Left lung (tissue), 10 donors: ENCODE results near the gene NLRC5. TPM values are rescaled to one million over a fixed set of nuclear protein-coding genes. Genes with fewer than 3 reads are reported as not detected.

ENCODE experiments used
- ATAC-seq: fragments of 200-7000 bp; cut with Tn5 transposase; one replicate; pipeline ENCODE4 v1.9.1; 2020; ENCODE audit warnings: moderate library complexity
- DNase-seq, 4 donors: peaks; one replicate each; pipeline ENCODE4 v3.0.0-alpha.2; 2013 to 2020
- H3K27ac ChIP-seq, 2 donors: fragments of 200-600 bp; sonication (generic) in 1 of 2; one replicate each; pipeline versions ENCODE4 v1.5.0 to v1.8.0; 2020 to 2021
- H3K27me3 ChIP-seq, 2 donors: fragments of 200-600 bp; sonication (generic) in 1 of 2; one replicate each; pipeline versions ENCODE4 v1.5.0 to v1.8.0; 2020 to 2021
- H3K36me3 ChIP-seq, 2 donors: fragments of 200-600 bp; sonication (generic) in 1 of 2; one replicate each; pipeline versions ENCODE4 v1.5.0 to v1.8.0; 2020 to 2021
- H3K4me1 ChIP-seq, 2 donors: fragments of 200-600 bp; one replicate each; pipeline ENCODE4 v1.8.0; 2021
- H3K4me3 ChIP-seq, 2 donors: fragments of 200-600 bp; sonication (generic) in 1 of 2; one replicate each; pipeline versions ENCODE4 v1.5.0 to v1.8.0; 2020 to 2021; ENCODE audit warnings: mild to moderate bottlenecking in 1 of 2
- H3K9me3 ChIP-seq, 2 donors: fragments of 200-600 bp; sonication (generic) in 1 of 2; one replicate each; pipeline versions ENCODE4 v1.5.0 to v1.8.0; 2020 to 2021
- CTCF ChIP-seq, 2 donors: fragments of 200-600 bp; sonication (generic) in 1 of 2; IDR thresholded peaks; one replicate each; pipeline versions ENCODE4 v1.5.0 to v1.8.0; 2021; ENCODE audit warnings: antibody characterized with exemption in 2 of 2
- intact Hi-C, 2 donors: fragments of 100-400 bp; cut with DNase I; formaldehyde crosslinking; loops; one replicate each; pipeline versions ENCODE4 v1.11.2 to v1.14.2; 2022
- polyA plus RNA-seq, 6 donors: library from polyadenylated mRNA; unstranded; fragments of 120-200 nt; gene quantifications; one replicate each; pipeline ENCODE4 v1.2.1, GENCODE V29; 2013; ENCODE audit not compliant: insufficient read length in 6 of 6
- total RNA-seq, 2 donors: library from RNA; stranded (reverse); fragmentation: NEBNext Ultra II Directional; extraction: Animal tissue kit (Norgen Biotek cat#: 25700); gene quantifications; one replicate each; pipeline ENCODE4 v1.2.1, GENCODE V29; 2021
- donor health status: DM: no; HTN: yes; CAD: no.
- donor health status: DM: no; HTN: no; CAD: no.

Gene NLRC5
- total and polyA plus RNA-seq, 8 donors, result 9.8 to 93.3 (median 12.9) TPM

GRCh38 chr16:57110937-57111336 is 121.6 kb downstream of the NLRC5 start:
- Histone ChIP-seq H3K36me3 (peaks cover 0 to 30% of the 10 kb centered on the region in 2 donors), H3K27me3 (no peaks in the 10 kb centered on the region), H3K4me3 (no peak overlapping the region), H3K4me1 (peaks cover 0 to 54% of the 10 kb centered on the region in 2 donors), H3K27ac (no peak overlapping the region), H3K9me3 (no peaks in the 10 kb centered on the region)
- DNase-seq, result no peak
- no peak for TF ChIP-seq CTCF (IDR thresholded peaks at IDR 0.05)
- no peak for ATAC-seq
- intact Hi-C loops, result no loop called here

GRCh38 chr16:57111420-57111819 is 122.1 kb downstream of the NLRC5 start:
- Histone ChIP-seq H3K4me1 (peaks cover 0 to 52% of the 10 kb centered on the region in 2 donors), H3K27ac (peak overlapping the region in 1 of 2 donors; percentile 45), H3K4me3 (no peak overlapping the region), H3K36me3 (peaks cover 0 to 35% of the 10 kb centered on the region in 2 donors), H3K9me3 (no peaks in the 10 kb centered on the region), H3K27me3 (no peaks in the 10 kb centered on the region)
- DNase-seq, result no peak
- intact Hi-C loops, result no loop called here
- ATAC-seq, result no peak
- no peak for TF ChIP-seq CTCF (IDR thresholded peaks at IDR 0.05)

- H3K36me3 ChIP-seq, result peaks cover 0 to 46% of the 10 kb centered on the region in 2 donors
- TF ChIP-seq CTCF (IDR thresholded peaks at IDR 0.05), result no peak
- H3K27me3 ChIP-seq, result no peaks in the 10 kb centered on the region
- ATAC-seq, result no peak
- no peak overlapping the region for H3K4me3 ChIP-seq
- H3K27ac ChIP-seq, result peak overlapping the region in 1 of 2 donors; percentile 45
- H3K9me3 ChIP-seq, result no peaks in the 10 kb centered on the region
- DNase-seq, result no peak
- intact Hi-C loops, result no loop called here
- peaks cover 0 to 41% of the 10 kb centered on the region in 2 donors for H3K4me1 ChIP-seq
Observed at GRCh38 chr16:57112403-57113041, 123.2 kb downstream of the NLRC5 start.

GRCh38 chr16:57113042-57113453 is 123.7 kb downstream of the NLRC5 start:
- no peaks in the 10 kb centered on the region for H3K9me3 ChIP-seq
- DNase-seq (no peak), ATAC-seq (no peak)
- no peak overlapping the region for H3K4me3 ChIP-seq
- intact Hi-C loops, result no loop called here
- H3K27me3 ChIP-seq, result no peaks in the 10 kb centered on the region
- H3K36me3 ChIP-seq, result peaks cover 0 to 51% of the 10 kb centered on the region in 2 donors
- TF ChIP-seq CTCF (IDR thresholded peaks at IDR 0.05), result no peak
- H3K27ac ChIP-seq, result peak overlapping the region in 1 of 2 donors; percentile 18
- peaks cover 0 to 39% of the 10 kb centered on the region in 2 donors for H3K4me1 ChIP-seq

- TF ChIP-seq CTCF (IDR thresholded peaks at IDR 0.05), result no peak
- H3K27ac ChIP-seq, result no peak overlapping the region
Observed at GRCh38 chr16:57113664-57114063, 124.3 kb downstream of the NLRC5 start.

More at GRCh38 chr16:57113664-57114063, 124.3 kb downstream of the NLRC5 start:
- Histone ChIP-seq H3K27me3 (no peaks in the 10 kb centered on the region), H3K4me3 (no peak overlapping the region), H3K4me1 (peaks cover 0 to 39% of the 10 kb centered on the region in 2 donors), H3K36me3 (peaks cover 0 to 56% of the 10 kb centered on the region in 2 donors), H3K9me3 (no peaks in the 10 kb centered on the region)
- ATAC-seq, result no peak
- intact Hi-C loops, result no loop called here
- no peak for DNase-seq
